GM20000 (cell line): ENCODE measurements around the gene PLA2G2A.

Source experiments
- DNase-seq: peaks from one replicate; pipeline ENCODE4 v3.0.0; 2012; ENCODE audit warnings: low spot score
- CTCF ChIP-seq: IDR thresholded peaks from 2 replicates; pipeline ENCODE4 v1.5.1; 2012; ENCODE audit warnings: mild to moderate bottlenecking, control low read depth; ENCODE audit errors: extremely low read depth, missing control alignments

PLA2G2A gene

DNA sequence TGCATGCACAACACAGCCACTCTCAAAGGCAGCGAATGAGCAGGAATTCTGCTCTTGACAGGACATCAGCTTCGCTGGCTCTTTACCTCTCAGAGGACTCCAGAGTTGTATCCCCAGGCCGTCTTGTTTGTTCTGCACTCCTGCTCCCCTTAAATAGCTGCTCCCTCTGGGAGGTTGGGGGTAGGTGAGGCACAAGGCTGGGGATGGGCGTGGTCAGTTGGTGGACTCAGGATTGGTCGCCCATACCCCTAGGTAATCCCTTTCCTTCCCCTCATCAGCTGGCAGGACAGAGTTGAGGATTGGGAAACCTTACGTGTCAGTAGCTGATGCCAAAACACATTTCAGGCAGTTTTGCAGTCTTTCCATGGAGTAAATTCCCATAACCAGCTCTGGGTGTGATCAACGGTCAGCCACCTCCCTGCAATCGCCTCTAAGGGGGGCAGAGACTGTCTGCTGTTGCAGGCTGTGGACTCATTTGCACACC lies at the start of gene PLA2G2A:
Gene PLA2G2A, minus strand, starts transcription at position 125 of the 484 bp plus-strand sequence. CDS start 845 bp downstream, outside the sequence.
- no peak for DNase-seq

DNA sequence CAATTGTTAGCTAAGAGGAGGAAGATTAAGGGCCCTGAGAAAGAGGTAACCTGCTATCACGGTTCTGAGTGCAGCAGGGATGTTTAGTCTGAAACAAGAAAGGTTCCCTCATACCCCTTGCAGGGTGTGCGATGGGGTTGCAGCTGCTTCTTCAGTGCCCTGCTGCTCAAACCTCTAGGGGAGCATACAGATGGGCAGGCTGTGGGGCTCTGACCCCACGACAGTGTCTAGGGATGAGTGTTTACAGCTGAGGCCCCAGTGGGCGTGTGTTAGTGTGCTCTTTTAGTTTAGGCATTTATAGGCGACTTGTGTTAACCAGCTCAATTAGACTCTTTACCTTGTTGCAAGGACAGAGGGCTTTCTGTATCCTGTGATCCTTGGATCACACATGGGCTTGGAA lies 49.3 kb upstream of the PLA2G2A start:
- no peak for DNase-seq
- TF ChIP-seq CTCF = no peak

More for the DNA sequence above, at the start of gene PLA2G2A:
- no peak for TF ChIP-seq CTCF

DNA sequence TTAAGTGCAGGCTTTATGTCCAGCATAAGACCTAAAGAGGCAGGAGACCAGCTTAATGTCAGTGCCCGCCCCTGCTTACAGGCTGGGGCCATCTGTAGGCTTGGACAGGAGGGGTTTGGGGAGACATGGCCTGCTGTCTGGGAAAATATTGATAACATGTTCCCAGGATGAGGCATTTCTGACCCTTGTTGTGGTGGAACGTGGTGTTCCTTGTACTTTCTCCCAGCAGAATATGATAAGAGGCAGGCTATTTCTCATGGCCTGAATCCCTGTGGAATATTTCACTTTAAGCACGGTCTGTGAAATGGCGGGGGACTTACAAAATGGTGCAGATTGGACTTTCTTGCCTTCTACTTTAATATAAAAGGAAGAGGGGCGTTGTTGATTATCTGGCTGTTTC lies 48.7 kb upstream of the PLA2G2A start:
- DNase-seq = no peak
- TF ChIP-seq CTCF = no peak

GRCh38 chr1:20017741-20018140 lies 38.3 kb upstream of the PLA2G2A start:
- no peak for DNase-seq
- no peak for TF ChIP-seq CTCF

DNA sequence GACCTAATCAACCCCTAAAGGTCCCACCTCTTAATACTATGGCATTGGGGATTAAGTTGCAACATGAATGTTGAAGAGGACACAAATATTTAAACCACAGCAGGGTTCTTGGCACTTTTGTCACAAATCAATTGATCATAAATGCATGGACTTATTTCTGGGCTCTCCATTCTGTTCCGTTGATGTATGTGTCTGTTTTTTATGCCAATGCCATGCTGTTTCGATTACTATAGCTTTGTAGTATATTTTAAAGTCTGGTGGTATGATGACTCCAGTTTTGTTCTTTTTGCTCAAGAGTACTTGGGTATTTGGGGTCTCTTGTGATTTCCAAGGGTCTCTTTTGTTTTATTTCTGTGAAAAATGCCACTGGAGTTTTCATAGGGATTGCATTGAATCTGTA lies 34.7 kb upstream of the PLA2G2A start:
- no peak for DNase-seq
- no peak for TF ChIP-seq CTCF

GRCh38 chr1:20010016-20010415 lies 30.6 kb upstream of the PLA2G2A start:
- TF ChIP-seq CTCF = no peak
- DNase-seq = no peak

GRCh38 chr1:20009212-20009611 lies 29.8 kb upstream of the PLA2G2A start:
- DNase-seq = no peak
- TF ChIP-seq CTCF = no peak
